ENCODE data around the gene GALNT18. TPM values are rescaled to one million over a fixed set of nuclear protein-coding genes. Genes with fewer than 3 reads are reported as not detected.

The GALNT18 gene
- total RNA-seq, 2 donors from 2014 or later = 5.3 to 7.3 TPM

DNA sequence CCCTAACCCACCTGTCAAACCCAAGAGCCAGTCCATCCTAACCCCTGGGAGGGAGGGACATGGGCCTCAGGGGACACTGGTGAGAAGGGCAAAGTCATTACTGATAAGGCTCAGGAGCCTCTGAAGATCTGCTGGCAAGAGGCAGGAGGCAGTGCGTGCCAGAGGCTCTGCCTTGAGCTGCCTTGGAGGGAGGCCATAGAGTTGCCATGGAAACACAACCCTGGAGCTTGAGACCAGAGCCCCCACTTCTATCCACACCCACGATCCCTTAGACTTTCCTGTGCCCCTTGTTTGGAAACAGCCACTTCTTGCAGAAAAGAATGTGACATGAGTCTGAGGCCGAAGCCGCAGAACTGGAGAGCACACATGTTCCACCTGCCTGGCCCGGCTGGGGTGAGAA is 179.0 kb downstream of the GALNT18 start:
- WGBS, 2 donors = 81 to 84% methylated on average over 5 of the region's 5 CpGs
- Histone ChIP-seq H3K27me3 (no peaks in the 10 kb centered on the region), H3K36me3 (replicated peaks in 1 of 2; ENCODE audit: insufficient read depth in 1 of 2, low read depth in 2 of 2) (no peaks in the 10 kb centered on the region), H3K9me3 (no peaks in the 10 kb centered on the region), H3K27ac (no peak overlapping the region), H3K4me1 (peaks cover 42% of the 10 kb centered on the region), H3K4me3 (no peak overlapping the region)
- intact Hi-C loops (cut with DNase I) = no loop called here
- no peak for ATAC-seq
- TF ChIP-seq POLR2A (IDR thresholded peaks at IDR 0.05) (no peak), CTCF (IDR thresholded peaks at IDR 0.05) (no peak)
- DNase-seq = no peak

- H3K9me3 ChIP-seq = no peaks in the 10 kb centered on the region
- H3K36me3 ChIP-seq (replicated peaks in 1 of 2; ENCODE audit: insufficient read depth in 1 of 2, low read depth in 2 of 2) = no peaks in the 10 kb centered on the region
- intact Hi-C loops (cut with DNase I) = no loop called here
- WGBS, 2 donors = 62 to 75% methylated on average over 7 of the region's 7 CpGs
- DNase-seq (no peak), ATAC-seq (no peak)
- H3K27ac ChIP-seq = peak overlapping the region in 3 of 4 donors; percentile 6 to 48 (median 44)
- peaks cover 50% of the 10 kb centered on the region for H3K4me1 ChIP-seq
- TF ChIP-seq POLR2A (IDR thresholded peaks at IDR 0.05) = no peak
- TF ChIP-seq CTCF (IDR thresholded peaks at IDR 0.05) = no peak
- no peaks in the 10 kb centered on the region for H3K27me3 ChIP-seq
- no peak overlapping the region for H3K4me3 ChIP-seq
Observed at GRCh38 chr11:11441516-11441915, 180.3 kb downstream of the GALNT18 start.

- Histone ChIP-seq H3K27ac (peak overlapping the region in 3 of 4 donors; percentile 41 to 48 (median 44)), H3K4me3 (no peak overlapping the region), H3K4me1 (peaks cover 51% of the 10 kb centered on the region), H3K27me3 (no peaks in the 10 kb centered on the region), H3K9me3 (no peaks in the 10 kb centered on the region), H3K36me3 (replicated peaks in 1 of 2; ENCODE audit: insufficient read depth in 1 of 2, low read depth in 2 of 2) (no peaks in the 10 kb centered on the region)
- ATAC-seq (peak; percentile 37), DNase-seq (no peak)
- TF ChIP-seq POLR2A (IDR thresholded peaks at IDR 0.05) = no peak
- 13 to 23% methylated on average over 1 of the region's 1 CpG for WGBS, 2 donors
- intact Hi-C loops (cut with DNase I) = no loop called here
Observed at GRCh38 chr11:11441091-11441490, 180.7 kb downstream of the GALNT18 start.

GRCh38 chr11:11440144-11440543 is 181.7 kb downstream of the GALNT18 start:
- peaks cover 51% of the 10 kb centered on the region for H3K4me1 ChIP-seq
- intact Hi-C loops (cut with DNase I) = no loop called here
- H3K27me3 ChIP-seq = no peaks in the 10 kb centered on the region
- ATAC-seq = no peak
- DNase-seq = no peak
- no peak for TF ChIP-seq POLR2A (IDR thresholded peaks at IDR 0.05)
- no peak for TF ChIP-seq CTCF (IDR thresholded peaks at IDR 0.05)
- no peak overlapping the region for H3K4me3 ChIP-seq
- WGBS, 2 donors = 77 to 78% methylated on average over 6 of the region's 6 CpGs
- H3K9me3 ChIP-seq = no peaks in the 10 kb centered on the region
- peak overlapping the region in 2 of 4 donors; percentile 41 to 48 for H3K27ac ChIP-seq
- no peaks in the 10 kb centered on the region for H3K36me3 ChIP-seq (replicated peaks in 1 of 2; ENCODE audit: insufficient read depth in 1 of 2, low read depth in 2 of 2)

DNA sequence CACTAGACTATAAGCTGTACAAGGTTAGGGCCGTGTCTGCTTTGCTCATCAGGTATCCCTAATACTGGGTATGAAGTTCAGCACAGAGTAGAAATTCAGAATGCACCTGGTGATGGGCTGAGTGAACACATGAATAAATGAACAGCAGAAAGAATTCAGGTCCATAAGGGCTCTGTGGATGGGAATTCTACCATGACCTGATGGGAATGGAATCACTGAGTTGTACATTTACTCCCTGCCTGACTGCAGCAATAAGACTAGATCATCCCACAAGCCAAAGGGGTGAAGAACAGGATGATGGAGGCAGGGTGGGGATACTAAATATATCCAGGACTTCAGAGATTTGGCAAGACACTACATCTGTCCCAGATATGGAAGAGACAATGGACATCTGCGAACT is 182.2 kb downstream of the GALNT18 start:
- no peak overlapping the region for H3K4me3 ChIP-seq
- H3K4me1 ChIP-seq = peaks cover 50% of the 10 kb centered on the region
- TF ChIP-seq CTCF (IDR thresholded peaks at IDR 0.05) (no peak), POLR2A (IDR thresholded peaks at IDR 0.05) (no peak)
- no peaks in the 10 kb centered on the region for H3K27me3 ChIP-seq
- H3K27ac ChIP-seq = no peak overlapping the region
- no peaks in the 10 kb centered on the region for H3K36me3 ChIP-seq (replicated peaks in 1 of 2; ENCODE audit: insufficient read depth in 1 of 2, low read depth in 2 of 2)
- no peak for ATAC-seq
- DNase-seq = no peak
- WGBS, 2 donors = 96 to 98% methylated on average over 2 of the region's 2 CpGs
- H3K9me3 ChIP-seq = no peaks in the 10 kb centered on the region
- intact Hi-C loops (cut with DNase I) = no loop called here

Measured in body of pancreas (tissue), 4 donors.